Tongue (tissue), 2 donors: ENCODE results near the gene MKNK1. TPM values are rescaled to one million over a fixed set of nuclear protein-coding genes. Genes with fewer than 3 reads are reported as not detected.
A peak's percentile ranks its signal among the peaks of the same experiment; 100 is the strongest.

Experiments used
- DNase-seq: peaks from one replicate; pipeline ENCODE4 v3.0.0-alpha.2; 2015
- total RNA-seq: library from RNA; depleted of rRNA; stranded (reverse); fragments of >200 nt; gene quantifications from one replicate; pipeline ENCODE4 v1.2.3, GENCODE V29; 2014

The MKNK1 gene
- total RNA-seq, 1 donor from 2014 or later = 40.8 TPM

DNA sequence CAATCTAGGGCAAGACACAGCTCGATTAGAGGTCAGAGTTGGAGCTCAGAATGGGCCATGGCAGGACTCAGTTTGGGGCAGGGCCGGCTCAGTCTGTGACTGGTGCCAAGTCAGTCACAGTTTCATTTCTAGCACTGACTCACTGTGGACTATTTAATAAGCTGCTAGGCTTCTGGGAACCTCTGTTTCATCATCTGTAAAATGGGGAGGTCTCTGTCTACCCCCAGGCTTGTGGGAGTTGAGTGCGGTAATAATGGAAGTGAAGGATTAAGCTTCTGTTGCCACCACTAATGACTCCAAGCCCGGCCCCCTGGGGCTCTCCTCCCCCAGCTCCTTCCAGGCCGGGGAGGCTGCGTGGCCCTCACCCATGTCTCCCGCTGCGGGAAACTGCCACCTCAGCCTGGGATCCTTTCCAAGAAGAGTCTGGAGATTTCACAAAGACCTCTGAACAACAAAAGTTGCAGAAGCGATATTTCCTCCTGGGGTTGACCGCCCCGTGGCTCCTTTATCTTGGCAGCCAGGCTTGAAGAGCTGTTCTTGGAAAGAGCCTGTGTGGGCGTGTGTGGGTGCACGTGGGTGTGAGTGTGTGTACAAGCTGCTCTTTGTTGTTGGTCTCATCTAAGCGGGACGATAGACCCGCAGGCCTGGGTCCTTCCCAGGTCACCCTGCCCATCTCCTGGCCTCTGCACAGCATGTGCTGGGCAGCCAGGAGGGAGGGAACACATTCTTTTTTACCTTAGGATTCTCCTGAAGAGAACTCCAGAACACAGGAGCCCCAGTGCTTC is 81.7 kb downstream of the MKNK1 start:
- no peak for DNase-seq

- no peak for DNase-seq
These were observed 82.7 kb downstream of the MKNK1 start for GRCh38 chr1:46521414-46521813.

GRCh38 chr1:46520063-46520911 is 83.8 kb downstream of the MKNK1 start:
- peak; percentile 21 for DNase-seq

DNA sequence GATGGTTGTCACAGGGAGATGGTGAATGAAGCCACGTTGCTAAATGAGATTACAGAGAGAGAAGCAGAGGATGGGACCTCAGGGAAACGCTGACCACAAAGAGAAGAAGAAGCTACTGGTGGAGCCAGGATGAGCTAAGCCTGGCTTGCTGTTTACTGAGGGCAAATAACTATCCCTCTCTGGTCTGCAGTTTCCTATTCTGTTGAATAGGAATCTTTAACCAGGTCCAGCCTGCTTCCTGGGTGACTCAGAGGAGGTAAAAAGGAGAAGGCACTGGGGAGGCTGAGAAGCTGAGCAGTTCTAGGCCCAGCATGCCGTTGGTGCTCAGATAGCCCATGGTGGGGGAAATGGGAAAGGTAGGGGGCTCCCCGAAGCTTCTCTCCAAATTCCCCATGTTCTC is 84.9 kb downstream of the MKNK1 start:
- DNase-seq = no peak

GRCh38 chr1:46517932-46518498 is 86.1 kb downstream of the MKNK1 start:
- DNase-seq = no peak

GRCh38 chr1:46517010-46517600 is 87.0 kb downstream of the MKNK1 start:
- DNase-seq = peak; percentile 48

GRCh38 chr1:46516200-46516950 is 87.7 kb downstream of the MKNK1 start:
- DNase-seq = no peak

DNA sequence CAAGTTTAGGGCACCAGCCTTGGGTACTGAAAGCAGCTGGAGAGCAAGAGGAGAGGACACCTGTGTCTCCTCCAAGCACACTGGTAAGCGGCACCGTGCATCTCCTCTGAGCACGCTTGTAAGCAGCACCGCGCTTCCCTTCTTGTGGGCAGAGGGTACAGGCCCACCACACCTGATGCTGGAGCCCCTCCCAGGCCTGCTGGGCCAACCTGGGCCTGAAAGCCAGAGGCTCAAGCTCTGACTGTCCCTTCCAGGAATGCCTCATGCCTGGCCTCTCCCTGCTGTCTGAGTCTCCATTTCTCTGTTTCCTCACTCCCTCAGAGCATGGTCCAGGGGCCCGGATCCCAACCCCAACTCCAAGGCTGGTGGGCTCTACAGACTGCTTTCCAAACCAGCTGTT is 88.5 kb downstream of the MKNK1 start:
- DNase-seq = no peak

DNA sequence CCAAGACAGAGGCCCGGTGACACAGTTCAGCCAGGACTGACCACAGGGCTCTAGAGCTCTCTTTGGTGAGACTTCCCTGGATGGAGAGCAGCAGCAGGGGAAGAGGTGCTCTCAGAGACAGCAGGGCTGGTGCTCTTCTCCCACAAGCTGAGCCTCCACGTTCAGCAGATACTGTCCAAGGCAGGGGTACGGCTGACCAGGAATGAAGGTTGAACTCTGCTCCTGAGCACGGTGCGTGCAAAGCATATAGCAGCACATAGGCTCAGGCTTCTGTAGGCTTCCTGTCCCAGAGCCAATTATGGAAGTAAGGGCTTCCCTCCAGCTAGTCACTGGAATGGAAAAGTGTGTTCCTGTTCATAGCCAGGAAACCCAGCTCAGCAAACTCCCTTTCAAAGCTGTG is 90.5 kb downstream of the MKNK1 start:
- no peak for DNase-seq

DNA sequence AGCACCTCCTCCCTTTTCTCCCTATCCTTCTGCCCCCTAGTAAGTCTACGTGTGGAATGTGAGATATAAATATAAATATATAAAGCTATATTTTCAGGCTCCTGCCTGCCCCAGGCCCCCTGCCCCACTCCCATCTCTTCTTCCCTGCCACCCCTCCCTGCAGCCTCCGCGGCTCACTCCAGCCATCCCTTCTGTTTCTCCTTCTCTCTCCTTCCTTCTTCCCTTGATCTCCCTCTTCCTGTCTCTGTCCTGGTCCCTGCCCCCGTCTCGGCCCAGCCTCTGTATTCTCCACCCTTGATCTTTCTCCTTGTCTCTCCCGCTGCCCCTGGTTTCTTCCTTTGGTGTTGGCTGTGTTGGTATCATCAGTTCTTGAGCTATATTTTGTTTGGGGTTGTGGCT is 91.3 kb downstream of the MKNK1 start:
- DNase-seq = no peak

GRCh38 chr1:46512135-46512791 is 91.8 kb downstream of the MKNK1 start:
- DNase-seq = no peak

DNA sequence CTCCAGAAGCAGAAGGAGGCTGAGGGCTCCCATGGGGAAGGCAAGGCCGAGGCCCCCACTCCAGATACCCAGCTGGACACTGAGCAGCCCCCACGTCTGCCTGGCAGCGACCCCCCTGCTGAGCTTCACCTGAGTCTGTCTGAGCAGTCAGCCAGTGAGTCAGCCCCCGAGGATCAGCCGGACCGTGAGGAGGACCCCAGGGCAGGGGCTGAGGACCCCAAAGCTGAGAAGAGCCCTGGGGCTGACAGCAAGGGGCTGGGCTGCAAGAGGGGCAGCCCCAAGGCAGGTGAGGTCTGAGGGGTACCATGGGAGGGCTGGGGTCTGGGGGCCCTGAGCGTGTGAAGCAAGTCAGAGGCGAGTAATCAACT is 93.1 kb downstream of the MKNK1 start:
- DNase-seq = no peak

DNA sequence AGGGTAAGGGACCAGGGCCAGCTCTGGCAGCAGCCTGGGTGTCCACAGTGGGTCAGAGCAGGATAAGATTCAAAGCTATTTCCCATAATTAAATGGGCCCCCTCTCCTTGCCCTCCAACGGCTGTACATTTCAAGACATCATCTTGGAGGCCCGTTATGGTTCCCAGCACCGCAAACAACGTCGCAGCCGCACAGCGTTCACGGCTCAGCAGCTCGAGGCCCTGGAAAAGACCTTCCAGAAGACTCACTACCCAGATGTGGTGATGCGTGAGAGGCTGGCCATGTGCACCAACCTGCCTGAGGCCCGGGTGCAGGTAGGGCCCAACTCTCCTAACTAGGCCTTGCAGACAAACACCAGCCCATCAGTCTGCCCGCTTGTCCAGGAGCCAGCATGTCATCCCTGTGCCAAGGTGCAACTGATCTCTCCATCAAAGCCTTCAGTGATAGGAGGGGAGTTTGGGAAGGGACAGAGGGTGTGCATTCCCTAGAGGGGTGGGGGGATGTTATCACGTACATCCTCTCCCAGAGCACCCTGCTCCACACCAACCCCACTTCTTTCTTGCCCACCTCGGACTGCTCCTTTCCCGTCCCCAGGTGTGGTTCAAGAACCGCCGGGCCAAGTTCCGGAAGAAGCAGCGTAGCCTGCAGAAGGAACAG is 93.6 kb downstream of the MKNK1 start:
- no peak for DNase-seq

- no peak for DNase-seq
These were observed 95.3 kb downstream of the MKNK1 start for GRCh38 chr1:46508757-46509156.

Other genes starting within 250 kb of the MKNK1 start
- gene FAAH, start 210.0 kb downstream of the MKNK1 start, total RNA-seq = 40.0 TPM
- gene DMBX1, start 114.4 kb downstream of the MKNK1 start, total RNA-seq = not detected
- not detected for gene KNCN, start 52.6 kb downstream of the MKNK1 start, total RNA-seq
- 19.8 TPM for gene MOB3C, start 12.5 kb upstream of the MKNK1 start, total RNA-seq
- gene ATPAF1, start 64.1 kb upstream of the MKNK1 start, total RNA-seq = 63.4 TPM
- gene TEX38, start 67.6 kb upstream of the MKNK1 start, total RNA-seq = not detected
- gene EFCAB14, start 114.8 kb upstream of the MKNK1 start, total RNA-seq = 89.8 TPM
- gene CYP4B1, start 194.8 kb upstream of the MKNK1 start, total RNA-seq = 0.72 TPM